Brain microvascular endothelial cell (primary cell): ENCODE measurements around the gene GNG12.

Experiments used
- DNase-seq: peaks from one replicate; pipeline ENCODE4 v3.0.0-alpha.2; 2020
- H3K27ac ChIP-seq: fragments of 250-450 bp; sonication (Bioruptor Pico); 2 replicates; pipeline ENCODE4 v1.5.1; 2020; ENCODE audit warnings: mild to moderate bottlenecking, moderate library complexity
- H3K27me3 ChIP-seq: fragments of 250-450 bp; sonication (Bioruptor Pico); replicated peaks from 2 replicates; pipeline ENCODE4 v1.5.1; 2020; ENCODE audit warnings: mild to moderate bottlenecking
- H3K36me3 ChIP-seq: fragments of 250-450 bp; sonication (Bioruptor Pico); replicated peaks from 2 replicates; pipeline ENCODE4 v1.5.1; 2020; ENCODE audit warnings: mild to moderate bottlenecking
- H3K4me3 ChIP-seq: 2 replicates; pipeline ENCODE4 v1.5.1; 2011; ENCODE audit warnings: low read depth, mild to moderate bottlenecking, control low read depth, low read length, moderate library complexity
- CTCF ChIP-seq: IDR thresholded peaks from 2 replicates; pipeline ENCODE4 v1.5.1; 2011; ENCODE audit warnings: low read depth, mild to moderate bottlenecking, moderate library complexity, low read length, control low read depth, inconsistent platforms; ENCODE audit errors: missing control alignments
- in situ Hi-C: cut with HindIII; loops from 2 replicates; pipeline ENCODE4 v1.10.0; 2017; ENCODE audit warnings: low sequenced_read_pairs, low pct_ligation_motif_present

GNG12 gene

GRCh38 chr1:67812226-67812625 lies 21.0 kb downstream of the GNG12 start:
- TF ChIP-seq CTCF, result no peak
- H3K36me3 ChIP-seq, result peaks cover 3% of the 10 kb centered on the region
- no peak overlapping the region for H3K27ac ChIP-seq
- H3K27me3 ChIP-seq, result no peaks in the 10 kb centered on the region
- no peak for DNase-seq
- no peak overlapping the region for H3K4me3 ChIP-seq
- in situ Hi-C loops, result no loop called here

GRCh38 chr1:67811781-67812180 lies 21.5 kb downstream of the GNG12 start:
- Histone ChIP-seq H3K27ac (no peak overlapping the region), H3K4me3 (no peak overlapping the region), H3K27me3 (no peaks in the 10 kb centered on the region), H3K36me3 (peaks cover 3% of the 10 kb centered on the region)
- DNase-seq, result no peak
- TF ChIP-seq CTCF, result no peak
- in situ Hi-C loops, result no loop called here

- in situ Hi-C loops, result no loop called here
- TF ChIP-seq CTCF, result no peak
- Histone ChIP-seq H3K27ac (no peak overlapping the region), H3K4me3 (no peak overlapping the region), H3K36me3 (no peaks in the 10 kb centered on the region), H3K27me3 (no peaks in the 10 kb centered on the region)
- no peak for DNase-seq
Observed at GRCh38 chr1:67809887-67810286, 23.4 kb downstream of the GNG12 start.

- Histone ChIP-seq H3K4me3 (no peak overlapping the region), H3K36me3 (no peaks in the 10 kb centered on the region), H3K27ac (no peak overlapping the region), H3K27me3 (no peaks in the 10 kb centered on the region)
- no peak for TF ChIP-seq CTCF
- no peak for DNase-seq
- in situ Hi-C loops, result no loop called here
Observed at GRCh38 chr1:67807282-67807681, 26.0 kb downstream of the GNG12 start.

- in situ Hi-C loops, result no loop called here
- H3K27ac ChIP-seq, result no peak overlapping the region
- H3K27me3 ChIP-seq, result no peaks in the 10 kb centered on the region
Observed at GRCh38 chr1:67804710-67805109, 28.6 kb downstream of the GNG12 start.

More at GRCh38 chr1:67804710-67805109, 28.6 kb downstream of the GNG12 start:
- Histone ChIP-seq H3K36me3 (peaks cover 5% of the 10 kb centered on the region), H3K4me3 (no peak overlapping the region)
- no peak for DNase-seq
- TF ChIP-seq CTCF, result peak; percentile 39
